GM12801 (cell line): ENCODE results near the gene IGFL4.

Source experiments
- CTCF ChIP-seq: IDR thresholded peaks from one replicate; pipeline ENCODE4 v1.5.1; 2011; ENCODE audit warnings: control low read depth; ENCODE audit not compliant: insufficient read length; ENCODE audit errors: extremely low read depth

Gene IGFL4

GRCh38 chr19:46068345-46069258, 27.8 kb upstream of the IGFL4 start:
- TF ChIP-seq CTCF = no peak

GRCh38 chr19:46067691-46068090, 26.9 kb upstream of the IGFL4 start:
- TF ChIP-seq CTCF = no peak

- TF ChIP-seq CTCF = no peak
Observed at GRCh38 chr19:46066471-46066870, 25.7 kb upstream of the IGFL4 start.

GRCh38 chr19:46065486-46066071, 24.8 kb upstream of the IGFL4 start:
- TF ChIP-seq CTCF = no peak

GRCh38 chr19:46063201-46063600, 22.4 kb upstream of the IGFL4 start:
- TF ChIP-seq CTCF = no peak

GRCh38 chr19:46060012-46060411, 19.2 kb upstream of the IGFL4 start:
- TF ChIP-seq CTCF = no peak

GRCh38 chr19:46058778-46059177, 18.0 kb upstream of the IGFL4 start:
- no peak for TF ChIP-seq CTCF
